GM18907 (cell line): Measurements from ENCODE around the gene KYAT1.

Source experiments
- ATAC-seq: cut with Tn5 transposase; IDR thresholded peaks from one replicate; pipeline ENCODE4 v1.9.1; 2021; ENCODE audit warnings: mild to moderate bottlenecking, moderate library complexity; ENCODE audit not compliant: unreplicated experiment

The KYAT1 gene

DNA sequence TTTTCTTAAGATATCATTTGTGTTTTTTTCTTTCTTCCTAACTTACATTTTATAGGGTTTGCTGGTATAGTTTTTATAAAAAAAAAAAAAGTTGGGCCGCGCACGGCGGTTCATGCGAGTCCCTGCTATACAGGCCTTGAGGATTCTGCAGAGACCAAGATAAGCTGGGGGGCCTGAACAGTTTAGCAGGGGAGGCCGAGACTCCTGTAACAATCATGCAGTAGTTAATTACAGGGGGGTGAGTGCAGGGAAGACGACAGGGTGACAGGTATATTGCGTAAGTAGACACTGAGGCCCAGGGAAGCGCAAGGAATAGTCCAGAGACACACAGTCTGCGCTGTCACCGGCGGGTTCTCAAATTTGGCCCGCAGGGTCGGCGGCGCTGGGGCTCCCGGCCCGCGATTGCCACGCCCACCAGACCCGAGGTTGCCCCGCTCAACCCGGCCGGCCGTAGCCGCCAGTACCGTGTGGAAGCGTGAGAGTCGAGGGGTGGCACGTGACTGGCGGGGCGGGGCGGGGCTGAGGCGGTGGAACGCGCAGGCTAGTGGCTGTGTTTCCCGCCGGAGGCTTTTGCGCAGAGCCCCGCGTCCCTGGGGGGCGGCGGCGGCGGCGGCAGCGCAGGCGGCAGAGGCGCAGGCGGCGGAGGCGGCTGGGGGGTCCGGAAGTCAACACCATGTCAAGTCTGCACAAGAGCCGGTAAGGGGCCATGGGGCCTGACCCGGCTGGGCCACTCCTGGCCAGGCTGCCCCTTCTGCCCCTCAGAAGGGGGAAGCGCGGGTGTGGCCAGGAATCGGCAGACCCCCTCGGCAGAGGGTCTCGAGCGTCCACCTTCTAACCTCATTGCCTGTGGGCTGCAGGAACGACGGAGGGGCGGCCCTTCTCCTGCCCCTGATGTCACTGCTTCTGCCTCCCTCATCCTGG lies 94.8 kb downstream of the KYAT1 start, which contains the start of gene TBC1D13:
TBC1D13 (plus strand) TSS at position 573 of the 921 bp plus-strand sequence; CDS start at position 674, 101 bp downstream.
- ATAC-seq = peak; percentile 83

DNA sequence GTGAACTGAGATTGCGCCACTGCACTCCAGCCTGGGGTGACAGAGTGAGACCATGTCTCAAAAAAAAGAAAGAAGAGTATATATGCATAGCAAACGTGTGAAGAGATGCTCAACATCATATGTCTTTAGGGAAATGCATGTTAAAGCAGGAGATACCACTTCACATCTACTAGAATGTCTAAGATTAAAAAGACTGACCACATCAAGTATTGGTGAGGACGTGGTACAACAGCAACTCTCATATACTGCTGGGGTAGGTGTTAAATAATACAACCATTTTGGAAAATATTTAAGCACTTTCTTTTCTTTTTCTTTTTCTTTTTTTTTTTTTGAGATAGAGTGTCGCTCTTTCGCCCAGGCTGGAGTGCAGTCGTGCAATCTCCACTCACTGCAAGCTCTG lies 96.3 kb downstream of the KYAT1 start:
- ATAC-seq = no peak
